GM21423 (cell line): Measurements from ENCODE around the gene PCDHA7.
"Not testable (repeated sequence)": the region's sequence is repeated elsewhere in the genome, so short reads cannot be mapped to it uniquely, and the experiment has no call there.

ENCODE experiments used
- ATAC-seq: cut with Tn5 transposase; IDR thresholded peaks from one replicate; pipeline ENCODE4 v1.9.1; 2021; ENCODE audit warnings: mild to moderate bottlenecking, moderate library complexity; ENCODE audit not compliant: unreplicated experiment

The PCDHA7 gene

DNA sequence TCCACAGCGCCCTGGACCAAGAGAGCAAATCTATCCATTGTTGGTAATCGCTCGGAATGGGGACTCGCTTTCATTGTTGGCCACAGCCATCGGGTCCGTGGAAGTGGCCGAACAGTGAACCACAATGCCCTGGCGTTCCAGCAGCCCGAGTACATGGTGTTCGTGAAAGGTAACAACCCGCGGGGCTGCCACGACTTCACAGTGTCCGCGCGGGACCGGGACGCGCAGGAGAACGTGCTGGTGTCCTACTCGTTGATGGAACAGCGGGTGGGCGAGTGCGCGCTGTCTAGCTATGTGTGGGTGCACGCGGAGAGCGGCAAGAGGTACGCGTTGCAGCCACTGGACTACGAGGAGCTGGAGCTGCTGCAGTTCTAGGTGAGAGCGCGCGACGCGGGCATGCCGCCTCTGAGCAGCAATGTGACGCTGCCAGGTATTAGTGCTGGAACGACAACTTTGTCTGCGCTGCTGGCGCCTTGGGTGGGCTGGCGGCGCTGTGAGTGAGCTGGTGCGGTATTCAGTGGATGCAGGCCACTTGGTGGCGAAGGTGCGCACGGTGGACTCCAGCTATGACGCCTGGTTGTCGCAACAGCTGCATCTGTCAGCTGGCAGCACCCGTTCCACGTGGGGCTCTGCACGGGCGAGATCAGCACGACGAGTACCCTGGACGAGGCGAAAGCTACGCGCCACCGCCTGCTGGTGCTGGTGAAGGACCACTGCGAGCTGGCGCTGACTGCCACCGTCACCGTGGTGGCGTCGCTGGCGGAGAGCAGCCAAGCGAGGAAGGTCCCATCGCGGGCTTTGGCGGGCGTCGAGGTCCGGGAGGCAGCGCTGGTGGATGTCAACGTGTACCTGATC lies 28.6 kb downstream of the PCDHA7 start:
- no peak for ATAC-seq

DNA sequence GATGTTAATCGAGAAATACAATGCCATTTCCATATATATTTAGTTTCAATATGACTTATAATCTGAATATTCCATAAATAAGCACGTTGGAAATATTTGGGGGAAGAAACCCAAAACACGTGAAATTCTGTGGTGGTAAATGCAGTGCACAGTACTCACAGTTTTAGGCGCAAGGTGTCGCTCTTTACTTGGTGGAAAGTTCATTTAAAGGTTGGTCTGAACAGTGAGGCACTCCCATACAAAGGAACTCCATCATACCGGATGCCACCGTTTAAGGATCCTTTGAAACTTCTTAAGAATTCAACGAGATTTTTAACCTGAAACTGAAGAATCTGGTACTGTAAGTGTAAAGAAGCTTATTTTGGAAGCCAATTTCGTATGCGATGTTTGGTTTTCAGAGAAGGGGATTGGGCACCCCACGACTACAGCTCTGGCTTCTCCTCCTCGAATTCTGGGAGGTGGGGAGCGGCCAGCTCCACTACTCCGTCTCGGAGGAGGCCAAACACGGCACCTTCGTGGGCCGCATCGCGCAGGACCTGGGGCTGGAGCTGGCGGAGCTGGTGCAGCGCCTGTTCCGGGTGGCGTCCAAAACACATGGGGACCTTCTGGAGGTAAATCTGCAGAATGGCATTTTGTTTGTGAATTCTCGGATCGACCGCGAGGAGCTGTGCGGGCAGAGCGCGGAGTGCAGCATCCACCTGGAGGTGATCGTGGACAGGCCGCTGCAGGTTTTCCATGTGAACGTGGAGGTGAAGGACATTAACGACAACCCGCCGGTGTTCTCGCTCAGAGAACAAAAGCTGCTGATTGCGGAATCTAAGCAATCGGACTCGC lies 34.9 kb downstream of the PCDHA7 start, which contains the start of gene PCDHA11:
PCDHA11 (plus strand) TSS at position 237 of the 834 bp plus-strand sequence; CDS start at position 384, 147 bp downstream.
- no peak for ATAC-seq

GRCh38 chr5:140869555-140869886 lies 35.5 kb downstream of the PCDHA7 start:
- no peak for ATAC-seq

GRCh38 chr5:140870221-140871201 lies 36.4 kb downstream of the PCDHA7 start:
- ATAC-seq, result no peak

DNA sequence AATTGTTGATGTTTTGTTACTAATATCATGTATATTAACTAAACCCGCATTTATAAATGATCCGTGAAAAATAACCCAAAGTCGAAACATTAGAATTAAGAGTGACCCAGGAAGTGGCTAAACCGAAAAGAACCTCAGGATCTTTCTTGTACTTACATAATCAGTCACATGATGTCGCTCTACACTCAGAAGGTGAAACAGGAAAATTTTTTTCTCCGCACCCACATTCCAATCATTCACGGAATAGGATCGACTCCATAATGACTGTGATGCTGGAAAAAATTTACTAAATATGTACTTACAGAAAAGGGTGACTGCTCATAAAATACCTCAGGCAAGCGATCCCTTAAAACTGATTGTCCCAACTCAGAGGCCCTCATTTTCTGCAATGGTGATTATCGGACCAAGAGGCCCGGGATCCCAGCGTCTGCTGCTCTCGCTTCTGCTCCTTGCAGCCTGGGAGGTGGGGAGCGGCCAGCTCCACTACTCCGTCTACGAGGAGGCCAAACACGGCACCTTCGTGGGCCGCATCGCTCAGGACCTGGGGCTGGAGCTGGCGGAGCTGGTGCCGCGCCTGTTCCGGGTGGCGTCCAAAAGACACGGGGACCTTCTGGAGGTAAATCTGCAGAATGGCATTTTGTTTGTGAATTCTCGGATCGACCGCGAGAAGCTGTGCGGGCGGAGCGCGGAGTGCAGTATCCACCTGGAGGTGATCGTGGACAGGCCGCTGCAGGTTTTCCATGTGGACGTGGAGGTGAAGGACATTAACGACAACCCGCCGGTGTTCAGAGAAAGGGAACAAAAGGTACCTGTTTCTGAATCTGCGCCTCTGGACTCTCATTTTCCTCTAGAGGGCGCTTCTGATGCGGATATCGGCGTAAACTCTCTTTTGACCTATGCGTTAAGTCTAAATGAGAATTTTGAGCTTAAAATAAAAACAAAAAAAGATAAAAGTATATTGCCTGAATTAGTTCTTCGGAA lies 41.3 kb downstream of the PCDHA7 start, which contains the start of gene PCDHA12:
PCDHA12 (plus strand) TSS at position 224 of the 981 bp plus-strand sequence; CDS start at position 389, 165 bp downstream.
- no peak for ATAC-seq

GRCh38 chr5:140876541-140877261 lies 42.6 kb downstream of the PCDHA7 start:
- ATAC-seq, result not testable (repeated sequence)

GRCh38 chr5:140877262-140877581 lies 43.2 kb downstream of the PCDHA7 start:
- ATAC-seq, result no peak

DNA sequence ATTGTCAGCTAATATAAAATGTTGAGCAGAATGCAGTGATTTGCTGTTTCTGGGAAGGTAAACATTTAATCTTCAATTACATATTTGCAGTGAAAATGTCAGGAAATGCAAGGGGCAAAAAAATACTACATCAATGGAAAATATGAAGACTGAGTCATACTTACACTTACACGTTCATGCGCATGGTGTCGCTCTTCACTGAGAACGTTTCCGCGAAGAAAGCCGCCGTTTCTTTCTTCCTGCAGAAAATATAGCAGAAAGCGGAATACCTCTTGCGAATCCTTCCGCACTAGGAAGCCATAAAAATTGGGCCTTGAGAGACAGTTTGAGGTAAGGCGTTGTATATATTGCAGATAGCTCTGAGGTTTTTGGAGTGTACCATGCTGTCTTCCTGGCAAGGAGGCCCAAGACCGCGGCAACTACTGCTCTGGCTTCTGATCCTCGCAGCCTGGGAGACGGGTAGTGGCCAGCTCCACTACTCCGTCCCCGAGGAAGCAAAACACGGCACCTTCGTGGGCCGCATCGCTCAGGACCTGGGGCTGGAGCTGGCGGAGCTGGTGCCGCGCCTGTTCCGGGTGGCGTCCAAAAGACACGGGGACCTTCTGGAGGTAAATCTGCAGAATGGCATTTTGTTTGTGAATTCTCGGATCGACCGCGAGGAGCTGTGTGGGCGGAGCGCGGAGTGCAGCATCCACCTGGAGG lies 48.0 kb downstream of the PCDHA7 start, which contains the start of gene PCDHA13:
PCDHA13 (plus strand) TSS at position 236 of the 702 bp plus-strand sequence; CDS start at position 381, 145 bp downstream.
- ATAC-seq, result no peak

DNA sequence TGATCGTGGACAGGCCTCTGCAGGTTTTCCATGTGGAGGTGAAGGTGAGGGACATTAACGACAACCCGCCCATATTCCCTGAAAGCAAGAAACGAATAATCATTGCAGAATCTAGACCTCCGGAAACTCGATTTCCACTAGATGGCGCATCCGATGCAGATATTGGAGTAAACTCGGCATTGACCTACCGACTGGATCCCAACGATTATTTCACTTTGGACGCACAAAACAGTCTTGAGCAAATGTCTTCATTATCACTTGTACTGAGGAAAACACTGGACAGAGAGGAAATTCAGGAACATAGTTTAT lies 48.5 kb downstream of the PCDHA7 start:
- no peak for ATAC-seq

- no peak for ATAC-seq
These were observed 49.3 kb downstream of the PCDHA7 start for GRCh38 chr5:140883373-140883772.

GRCh38 chr5:140883927-140884697 lies 50.0 kb downstream of the PCDHA7 start:
- ATAC-seq, result no peak
